Measurements from ENCODE around the gene ERCC5. TPM values are rescaled to one million over a fixed set of nuclear protein-coding genes. Genes with fewer than 3 reads are reported as not detected.

Gene ERCC5
- total RNA-seq, 2 donors from 2014 or later, result 76.3 to 87.3 TPM

GRCh38 chr13:102905905-102906771, 60.3 kb downstream of the ERCC5 start:
- H3K9me3 ChIP-seq (ENCODE audit: control insufficient read depth, low read length, poor library complexity, severe bottlenecking), result no peaks in the 10 kb centered on the region
- no peak for ATAC-seq
- Mint-ChIP-seq H3K36me3 (ENCODE audit: low read depth) (no peaks in the 10 kb centered on the region), H3K27me3 (peaks cover 46% of the 10 kb centered on the region), H3K4me3 (no peak overlapping the region), H3K27ac (no peak overlapping the region), H3K4me1 (peaks cover 3% of the 10 kb centered on the region)
- DNase-seq, result no peak

- H3K4me1 Mint-ChIP-seq, result peaks cover 3% of the 10 kb centered on the region
- H3K27me3 Mint-ChIP-seq, result peaks cover 53% of the 10 kb centered on the region
- H3K27ac Mint-ChIP-seq, result no peak overlapping the region
- H3K4me3 Mint-ChIP-seq, result no peak overlapping the region
- ATAC-seq, result no peak
- no peaks in the 10 kb centered on the region for H3K9me3 ChIP-seq (ENCODE audit: control insufficient read depth, low read length, poor library complexity, severe bottlenecking)
- H3K36me3 Mint-ChIP-seq (ENCODE audit: low read depth), result no peaks in the 10 kb centered on the region
- no peak for DNase-seq
Observed at GRCh38 chr13:102907016-102907756, 61.4 kb downstream of the ERCC5 start.

GRCh38 chr13:102907886-102908515, 62.2 kb downstream of the ERCC5 start:
- no peaks in the 10 kb centered on the region for H3K9me3 ChIP-seq (ENCODE audit: control insufficient read depth, low read length, poor library complexity, severe bottlenecking)
- Mint-ChIP-seq H3K27ac (no peak overlapping the region), H3K36me3 (ENCODE audit: low read depth) (peaks cover 4% of the 10 kb centered on the region), H3K4me1 (peaks cover 3% of the 10 kb centered on the region), H3K27me3 (peaks cover 59% of the 10 kb centered on the region), H3K4me3 (no peak overlapping the region)
- ATAC-seq (no peak), DNase-seq (no peak)

- no peaks in the 10 kb centered on the region for H3K9me3 ChIP-seq (ENCODE audit: control insufficient read depth, low read length, poor library complexity, severe bottlenecking)
- Mint-ChIP-seq H3K27ac (no peak overlapping the region), H3K36me3 (ENCODE audit: low read depth) (peaks cover 5% of the 10 kb centered on the region), H3K27me3 (peaks cover 67% of the 10 kb centered on the region), H3K4me1 (peaks cover 5% of the 10 kb centered on the region), H3K4me3 (no peak overlapping the region)
- ATAC-seq (no peak), DNase-seq (no peak)
Observed at GRCh38 chr13:102909971-102910370, 64.1 kb downstream of the ERCC5 start.

- H3K27me3 Mint-ChIP-seq, result peaks cover 65% of the 10 kb centered on the region
- peaks cover 6% of the 10 kb centered on the region for H3K4me1 Mint-ChIP-seq
- DNase-seq, result no peak
- no peak overlapping the region for H3K4me3 Mint-ChIP-seq
- H3K36me3 Mint-ChIP-seq (ENCODE audit: low read depth), result peaks cover 5% of the 10 kb centered on the region
- H3K27ac Mint-ChIP-seq, result no peak overlapping the region
- H3K9me3 ChIP-seq (ENCODE audit: control insufficient read depth, low read length, poor library complexity, severe bottlenecking), result no peaks in the 10 kb centered on the region
- ATAC-seq, result no peak
Observed at GRCh38 chr13:102911336-102911735, 65.5 kb downstream of the ERCC5 start.

GRCh38 chr13:102912599-102912998, 66.8 kb downstream of the ERCC5 start:
- peaks cover 11% of the 10 kb centered on the region for H3K4me1 Mint-ChIP-seq
- H3K9me3 ChIP-seq (ENCODE audit: control insufficient read depth, low read length, poor library complexity, severe bottlenecking), result no peaks in the 10 kb centered on the region
- peaks cover 56% of the 10 kb centered on the region for H3K27me3 Mint-ChIP-seq
- ATAC-seq (no peak), DNase-seq (no peak)
- H3K4me3 Mint-ChIP-seq, result no peak overlapping the region
- H3K27ac Mint-ChIP-seq, result no peak overlapping the region
- peaks cover 5% of the 10 kb centered on the region for H3K36me3 Mint-ChIP-seq (ENCODE audit: low read depth)

GRCh38 chr13:102913914-102914313, 68.1 kb downstream of the ERCC5 start:
- no peak for ATAC-seq
- no peak overlapping the region for H3K4me3 Mint-ChIP-seq
- H3K9me3 ChIP-seq (ENCODE audit: control insufficient read depth, low read length, poor library complexity, severe bottlenecking), result no peaks in the 10 kb centered on the region
- peaks cover 49% of the 10 kb centered on the region for H3K27me3 Mint-ChIP-seq
- no peak overlapping the region for H3K27ac Mint-ChIP-seq
- H3K36me3 Mint-ChIP-seq (ENCODE audit: low read depth), result peaks cover 5% of the 10 kb centered on the region
- no peak for DNase-seq
- H3K4me1 Mint-ChIP-seq, result peaks cover 11% of the 10 kb centered on the region

- Mint-ChIP-seq H3K27ac (no peak overlapping the region), H3K4me3 (no peak overlapping the region), H3K27me3 (peaks cover 54% of the 10 kb centered on the region), H3K36me3 (ENCODE audit: low read depth) (peaks cover 5% of the 10 kb centered on the region), H3K4me1 (peaks cover 11% of the 10 kb centered on the region)
- ATAC-seq (no peak), DNase-seq (no peak)
- H3K9me3 ChIP-seq (ENCODE audit: control insufficient read depth, low read length, poor library complexity, severe bottlenecking), result no peaks in the 10 kb centered on the region
Observed at GRCh38 chr13:102914339-102914930, 68.6 kb downstream of the ERCC5 start.

- Mint-ChIP-seq H3K27ac (no peak overlapping the region), H3K27me3 (peaks cover 55% of the 10 kb centered on the region), H3K36me3 (ENCODE audit: low read depth) (peaks cover 5% of the 10 kb centered on the region), H3K4me1 (peaks cover 11% of the 10 kb centered on the region), H3K4me3 (no peak overlapping the region)
- DNase-seq, result no peak
- ATAC-seq, result no peak
- H3K9me3 ChIP-seq (ENCODE audit: control insufficient read depth, low read length, poor library complexity, severe bottlenecking), result no peaks in the 10 kb centered on the region
Observed at GRCh38 chr13:102915393-102915930, 69.6 kb downstream of the ERCC5 start.

- no peak for ATAC-seq
- Mint-ChIP-seq H3K27ac (no peak overlapping the region), H3K4me3 (no peak overlapping the region), H3K36me3 (ENCODE audit: low read depth) (peaks cover 7% of the 10 kb centered on the region), H3K27me3 (peaks cover 62% of the 10 kb centered on the region), H3K4me1 (peaks cover 11% of the 10 kb centered on the region)
- H3K9me3 ChIP-seq (ENCODE audit: control insufficient read depth, low read length, poor library complexity, severe bottlenecking), result no peaks in the 10 kb centered on the region
- DNase-seq, result no peak
Observed at GRCh38 chr13:102917019-102917418, 71.2 kb downstream of the ERCC5 start.

GRCh38 chr13:102922184-102922583, 76.4 kb downstream of the ERCC5 start:
- no peak overlapping the region for H3K27ac Mint-ChIP-seq

More at GRCh38 chr13:102922184-102922583, 76.4 kb downstream of the ERCC5 start:
- no peaks in the 10 kb centered on the region for H3K9me3 ChIP-seq (ENCODE audit: control insufficient read depth, low read length, poor library complexity, severe bottlenecking)
- Mint-ChIP-seq H3K4me3 (no peak overlapping the region), H3K27me3 (peaks cover 41% of the 10 kb centered on the region), H3K36me3 (ENCODE audit: low read depth) (peaks cover 2% of the 10 kb centered on the region), H3K4me1 (peaks cover 1% of the 10 kb centered on the region)
- ATAC-seq (no peak), DNase-seq (no peak)

Measured in T-helper 17 cell (primary cell).